Esophagus squamous epithelium (tissue), 5 donors: Measurements from ENCODE around the gene FOXQ1. TPM values are rescaled to one million over a fixed set of nuclear protein-coding genes. Genes with fewer than 3 reads are reported as not detected.

ENCODE experiments used
- DNase-seq: peaks from one replicate; lab custom pipeline; 2025; lab: John Stamatoyannopoulos, UW
- H3K27ac ChIP-seq, 4 donors: fragments of 200-600 bp; sonication (generic); one replicate each; pipeline ENCODE4 v1.5.1; 2016 to 2019; ENCODE audit warnings: mild to moderate bottlenecking in 1 of 4
- H3K27me3 ChIP-seq, 4 donors: fragments of 200-600 bp; sonication (generic); 1 replicate in 3 of 4; 2 replicates in 1 of 4; pipeline versions ENCODE4 v1.5.1 to v1.6.0; 2017 to 2021; ENCODE audit warnings: antibody characterized with exemption in 1 of 4
- H3K36me3 ChIP-seq, 3 donors: fragments of 200-600 bp; sonication (generic); one replicate each; pipeline ENCODE4 v1.5.1; 2016 to 2019
- H3K4me1 ChIP-seq, 3 donors: fragments of 200-600 bp; sonication (generic); one replicate each; pipeline ENCODE4 v1.5.1; 2017 to 2019
- H3K4me3 ChIP-seq, 4 donors: fragments of 200-600 bp; sonication (generic); 1 replicate in 3 of 4; 2 replicates in 1 of 4; pipeline ENCODE4 v1.5.1; 2016 to 2019; ENCODE audit warnings: mild to moderate bottlenecking in 2 of 4, moderate library complexity in 1 of 4
- H3K9me3 ChIP-seq, 3 donors: fragments of 200-600 bp; sonication (generic); one replicate each; pipeline ENCODE4 v1.5.1; 2016 to 2019
- POLR2A ChIP-seq, 4 donors: fragments of 450-650 bp; IDR thresholded peaks; one replicate each; pipeline ENCODE4 v1.6.1; 2017; ENCODE audit warnings: antibody characterized with exemption in 4 of 4, mild to moderate bottlenecking in 4 of 4, moderate library complexity in 3 of 4
- WGBS, 2 donors: methylation state at CpG; one replicate each; pipeline ENCODE4 v1.1.5; 2018; 5-methylcytosine and 5-hydroxymethylcytosine counted together
- intact Hi-C: fragments of 100-400 bp; cut with DNase I; formaldehyde crosslinking; loops from one replicate; pipeline ENCODE4 v1.15.0; 2022
- total RNA-seq, 4 donors: library from RNA; depleted of rRNA; stranded (reverse); fragments of >200 nt; gene quantifications; one replicate each; pipeline ENCODE4 v1.1.0, GENCODE V29; 2016
- TF ChIP-seq, protein P1 (sequence below), 6 experiments: fragments of 450-650 bp in 4 of 6; fragments of 200-600 bp in 2 of 6; sonication (generic) in 2 of 6; IDR thresholded peaks; one replicate each; pipeline ENCODE4 v1.5.1; 2016 to 2019; ENCODE audit warnings: antibody characterized with exemption in 6 of 6, mild to moderate bottlenecking in 4 of 6, moderate library complexity in 4 of 6
- donor health status: DM: yes; HTN: yes; CAD: no.

Gene FOXQ1
- total RNA-seq, 4 donors from 2014 or later = 8.1 to 13.0 (median 10.7) TPM

DNA sequence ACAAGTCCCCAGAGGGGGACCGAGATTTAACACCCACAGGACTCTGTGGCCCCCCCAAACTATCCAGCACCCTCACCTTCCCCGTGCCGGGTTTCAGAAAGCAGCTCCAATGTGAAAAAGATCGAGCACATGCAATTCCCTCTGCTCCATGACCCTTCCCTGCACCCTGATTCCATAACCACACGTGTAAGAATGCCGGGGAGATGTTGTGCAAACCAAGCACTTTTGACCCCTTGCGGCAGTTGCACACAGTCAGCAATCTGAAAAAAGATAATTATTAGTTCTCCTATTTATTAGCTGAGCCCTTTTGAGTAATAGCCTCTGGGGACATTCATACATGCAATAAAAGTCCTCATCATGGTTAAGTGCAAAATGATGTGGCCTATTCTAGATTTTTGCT, 13.0 kb downstream of the FOXQ1 start:
- Histone ChIP-seq H3K9me3 (no peaks in the 10 kb centered on the region), H3K27ac (peak overlapping the region; percentile 59 to 74 (median 62)), H3K4me1 (peaks cover 0 to 64% (median 34%) of the 10 kb centered on the region in 3 donors), H3K4me3 (no peak overlapping the region), H3K27me3 (no peaks in the 10 kb centered on the region), H3K36me3 (no peaks in the 10 kb centered on the region)
- DNase-seq = no peak
- WGBS, 2 donors = 66 to 78% methylated on average over 5 of the region's 7 CpGs
- intact Hi-C loops = no loop called here
- no peak for TF ChIP-seq POLR2A (IDR thresholded peaks at IDR 0.05)
- TF ChIP-seq, protein P1, sequence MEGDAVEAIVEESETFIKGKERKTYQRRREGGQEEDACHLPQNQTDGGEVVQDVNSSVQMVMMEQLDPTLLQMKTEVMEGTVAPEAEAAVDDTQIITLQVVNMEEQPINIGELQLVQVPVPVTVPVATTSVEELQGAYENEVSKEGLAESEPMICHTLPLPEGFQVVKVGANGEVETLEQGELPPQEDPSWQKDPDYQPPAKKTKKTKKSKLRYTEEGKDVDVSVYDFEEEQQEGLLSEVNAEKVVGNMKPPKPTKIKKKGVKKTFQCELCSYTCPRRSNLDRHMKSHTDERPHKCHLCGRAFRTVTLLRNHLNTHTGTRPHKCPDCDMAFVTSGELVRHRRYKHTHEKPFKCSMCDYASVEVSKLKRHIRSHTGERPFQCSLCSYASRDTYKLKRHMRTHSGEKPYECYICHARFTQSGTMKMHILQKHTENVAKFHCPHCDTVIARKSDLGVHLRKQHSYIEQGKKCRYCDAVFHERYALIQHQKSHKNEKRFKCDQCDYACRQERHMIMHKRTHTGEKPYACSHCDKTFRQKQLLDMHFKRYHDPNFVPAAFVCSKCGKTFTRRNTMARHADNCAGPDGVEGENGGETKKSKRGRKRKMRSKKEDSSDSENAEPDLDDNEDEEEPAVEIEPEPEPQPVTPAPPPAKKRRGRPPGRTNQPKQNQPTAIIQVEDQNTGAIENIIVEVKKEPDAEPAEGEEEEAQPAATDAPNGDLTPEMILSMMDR (IDR thresholded peaks at IDR 0.05) = no peak

DNA sequence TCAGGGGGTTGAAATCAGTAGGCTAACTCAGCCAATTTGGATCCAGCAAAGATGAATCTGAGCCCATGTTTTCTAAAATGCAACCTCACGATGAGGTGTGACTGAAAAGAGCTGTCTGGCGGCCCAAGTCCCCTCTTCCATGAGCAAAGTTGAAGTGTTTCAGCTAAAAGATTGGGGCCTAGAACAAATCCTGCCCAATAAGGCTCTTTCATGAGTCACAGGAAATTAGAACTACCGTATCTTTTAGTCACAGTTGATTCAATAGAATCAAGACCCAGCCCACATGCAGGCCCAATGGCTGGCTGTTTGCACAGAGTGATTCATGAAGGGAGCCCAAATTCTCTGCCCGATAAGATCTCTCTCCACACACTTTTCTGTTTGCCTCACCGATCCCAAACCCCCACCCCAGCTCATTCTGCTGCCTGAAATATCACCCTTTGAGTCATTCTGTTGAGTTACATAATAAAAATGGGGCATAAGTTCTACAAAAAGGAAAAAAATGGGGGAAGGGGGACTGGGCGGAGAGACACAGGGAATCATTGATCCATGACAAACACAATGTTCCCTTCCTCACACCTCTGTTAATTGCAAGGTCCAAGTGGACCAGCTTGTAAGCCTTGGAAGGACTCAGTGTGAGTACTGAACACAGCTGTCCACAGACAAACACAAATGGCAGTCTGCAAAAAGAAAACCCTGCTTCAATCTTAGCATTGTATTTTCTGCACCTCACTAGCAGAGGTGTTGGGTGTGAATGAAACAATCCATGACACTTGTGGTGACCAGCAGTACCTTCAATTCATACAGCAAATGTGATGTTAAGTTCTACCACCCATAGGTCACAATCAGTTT, 13.8 kb downstream of the FOXQ1 start:
- H3K4me3 ChIP-seq = no peak overlapping the region
- no peak for TF ChIP-seq POLR2A (IDR thresholded peaks at IDR 0.05)
- TF ChIP-seq, protein P1 (IDR thresholded peaks at IDR 0.05) = no peak
- H3K9me3 ChIP-seq = peaks cover 0 to 6% (median 0%) of the 10 kb centered on the region in 3 donors
- WGBS, 2 donors = 35 to 58% methylated on average over 6 of the region's 6 CpGs
- no peaks in the 10 kb centered on the region for H3K27me3 ChIP-seq
- peak overlapping the region; percentile 59 to 74 (median 62) for H3K27ac ChIP-seq
- no peaks in the 10 kb centered on the region for H3K36me3 ChIP-seq
- H3K4me1 ChIP-seq = peaks cover 0 to 64% (median 34%) of the 10 kb centered on the region in 3 donors
- intact Hi-C loops = no loop called here
- no peak for DNase-seq

DNA sequence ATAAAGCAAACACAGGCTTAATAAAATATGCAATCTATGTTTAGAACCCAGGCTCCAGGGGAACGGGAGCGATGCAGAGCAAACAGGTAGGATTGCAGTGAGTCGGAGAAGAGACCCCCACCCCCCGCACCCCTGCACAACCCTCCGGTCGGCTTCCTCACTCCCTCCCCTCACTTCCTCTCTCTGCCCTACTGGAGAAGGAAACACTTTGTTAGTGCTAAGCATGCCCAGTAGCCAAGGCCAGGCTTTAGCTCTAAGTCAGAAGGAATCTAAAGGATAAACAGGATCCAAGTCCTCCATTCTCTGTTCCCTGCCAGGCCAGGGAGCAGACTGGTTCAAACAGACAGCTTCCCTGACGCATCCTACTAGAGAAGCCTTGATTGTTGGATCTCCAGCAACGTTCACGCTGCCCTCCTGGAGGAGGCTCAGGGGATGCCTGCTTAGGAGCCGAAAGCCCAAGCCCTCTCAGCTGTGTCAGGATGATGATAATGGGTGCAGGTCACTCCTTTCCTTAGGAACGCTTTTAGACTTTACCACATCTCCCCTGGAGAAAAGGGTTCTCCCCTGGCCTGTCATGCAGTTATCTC, 14.7 kb downstream of the FOXQ1 start:
- H3K4me3 ChIP-seq = no peak overlapping the region
- H3K4me1 ChIP-seq = peaks cover 0 to 58% (median 34%) of the 10 kb centered on the region in 3 donors
- H3K36me3 ChIP-seq = no peaks in the 10 kb centered on the region
- DNase-seq = no peak
- H3K9me3 ChIP-seq = peaks cover 0 to 6% (median 0%) of the 10 kb centered on the region in 3 donors
- TF ChIP-seq, protein P1 (IDR thresholded peaks at IDR 0.05) = no peak
- no peak for TF ChIP-seq POLR2A (IDR thresholded peaks at IDR 0.05)
- 35 to 52% methylated on average over 7 to 8 of the region's 11 CpGs for WGBS, 2 donors
- intact Hi-C loops = no loop called here
- no peaks in the 10 kb centered on the region for H3K27me3 ChIP-seq
- peak overlapping the region in 1 of 4 donors; percentile 65 for H3K27ac ChIP-seq

DNA sequence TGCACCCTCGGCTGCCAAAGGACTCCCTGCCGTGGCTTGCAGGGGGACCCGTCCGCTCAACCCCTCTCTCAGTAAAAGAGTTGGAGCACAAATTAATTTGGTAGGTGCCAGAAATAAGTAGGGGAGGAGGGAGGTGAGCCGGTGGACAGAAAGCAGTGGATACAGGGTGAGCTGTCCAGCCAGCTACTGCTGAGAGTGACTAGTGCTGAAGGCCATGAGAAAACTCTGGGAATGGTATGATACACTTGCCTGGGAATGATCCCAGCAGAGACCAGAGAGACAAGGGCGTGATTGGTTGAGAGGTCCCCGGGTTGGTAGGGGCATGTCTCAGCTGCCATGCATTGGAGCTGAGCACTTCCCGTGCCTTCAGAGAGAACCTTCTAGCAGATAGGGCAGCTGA, 15.7 kb downstream of the FOXQ1 start:
- no peak for DNase-seq
- TF ChIP-seq, protein P1 (IDR thresholded peaks at IDR 0.05) = no peak
- TF ChIP-seq POLR2A (IDR thresholded peaks at IDR 0.05) = no peak
- intact Hi-C loops = no loop called here
- Histone ChIP-seq H3K27me3 (no peaks in the 10 kb centered on the region), H3K27ac (no peak overlapping the region), H3K4me3 (no peak overlapping the region), H3K9me3 (peaks cover 0 to 6% (median 0%) of the 10 kb centered on the region in 3 donors), H3K36me3 (no peaks in the 10 kb centered on the region), H3K4me1 (peaks cover 0 to 48% (median 25%) of the 10 kb centered on the region in 3 donors)
- 76 to 85% methylated on average over 7 to 8 of the region's 8 CpGs for WGBS, 2 donors
